Mammary epithelial cell (primary cell): Measurements from ENCODE around the gene TMTC2.

Experiments
- CTCF ChIP-seq, 2 donors: IDR thresholded peaks in 1 of 2; conservative IDR thresholded peaks in 1 of 2; 2 replicates each; pipeline ENCODE4 v1.5.1; 2011 to 2012; ENCODE audit warnings: inconsistent platforms in 2 of 2, low read length in 2 of 2, mild to moderate bottlenecking in 2 of 2, control low read depth in 1 of 2, low read depth in 1 of 2; ENCODE audit not compliant: insufficient read depth in 1 of 2; ENCODE audit errors: extremely low read depth in 1 of 2
- EZH2 ChIP-seq: IDR thresholded peaks from 2 replicates; pipeline ENCODE4 v1.6.1; 2012; ENCODE audit warnings: low read length, inconsistent platforms, borderline replicate concordance

- no peak for TF ChIP-seq CTCF (conservative IDR thresholded peaks at IDR 0.05 in 1 of 2, IDR thresholded peaks at IDR 0.05 in 1 of 2; ENCODE audit: extremely low read depth in 1 of 2, insufficient read depth in 1 of 2, low read depth in 1 of 2, low read length in 2 of 2)
- TF ChIP-seq EZH2, result no peak
These were observed 70.4 kb downstream of the TMTC2 start for GRCh38 chr12:82757059-82757458.
